H1 (cell line): ENCODE measurements around the gene CDK5RAP2. TPM values are rescaled to one million over a fixed set of nuclear protein-coding genes. Genes with fewer than 3 reads are reported as not detected.

ENCODE experiments used
- CTCF ChIA-PET: fragments of 300-600 bp; sonication (Branson Sonifier 250); formaldehyde crosslinking; loops from one replicate; lab custom pipeline; 2021; ENCODE audit not compliant: partially characterized antibody; lab: Charles Lee
- POLR2A ChIA-PET: fragments of 300-600 bp; sonication (Branson Sonifier 250); formaldehyde crosslinking; loops from one replicate; lab custom pipeline; 2021; ENCODE audit warnings: inconsistent platforms; ENCODE audit not compliant: partially characterized antibody; lab: Charles Lee
- DNase-seq, 2 experiments: peaks; one replicate each; pipeline versions ENCODE4 v3.0.0 to v3.0.0-alpha.2; 2010 to 2022; ENCODE audit warnings: low spot score in 2 of 2, low read depth in 1 of 2, mixed read lengths in 1 of 2
- FAIRE-seq: peaks from 2 replicates; lab custom pipeline; 2011; peaks lifted over from hg19 to GRCh38; lab: Jason Lieb, UNC
- H2AFZ ChIP-seq: 2 replicates; pipeline ENCODE4 v1.8.1; 2012; ENCODE audit warnings: low read length, inconsistent platforms
- H2AK5ac ChIP-seq: 2 replicates; pipeline ENCODE4 v1.6.1; 2013; ENCODE audit warnings: low read depth, low read length
- H2BK120ac ChIP-seq: replicated peaks from 2 replicates; pipeline ENCODE3; 2013; ENCODE audit warnings: low read depth, low read length, inconsistent platforms
- H2BK12ac ChIP-seq: 2 replicates; pipeline ENCODE4 v1.6.1; 2013; ENCODE audit warnings: low read depth, low read length
- H2BK15ac ChIP-seq: 2 replicates; pipeline ENCODE4 v1.6.1; 2013; ENCODE audit warnings: low read length
- H2BK20ac ChIP-seq: 2 replicates; pipeline ENCODE4 v1.6.1; 2013; ENCODE audit warnings: low read length
- H2BK5ac ChIP-seq: 2 replicates; pipeline ENCODE4 v1.6.1; 2013; ENCODE audit warnings: low read depth, low read length
- H3K14ac ChIP-seq: 2 replicates; pipeline ENCODE4 v1.6.1; 2013; ENCODE audit warnings: inconsistent platforms; ENCODE audit not compliant: insufficient read length
- H3K18ac ChIP-seq: 2 replicates; pipeline ENCODE4 v1.6.1; 2013; ENCODE audit warnings: low read length; ENCODE audit errors: extremely low read depth
- H3K23ac ChIP-seq: 2 replicates; pipeline ENCODE4 v1.6.1; 2013; ENCODE audit warnings: inconsistent platforms; ENCODE audit not compliant: insufficient read length
- H3K23me2 ChIP-seq: 2 replicates; pipeline ENCODE4 v1.6.1; 2013; ENCODE audit warnings: low read depth, low read length
- H3K27ac ChIP-seq: 2 replicates; pipeline ENCODE4 v1.6.1; 2011; ENCODE audit warnings: low read depth, low read length, inconsistent platforms
- H3K27me3 ChIP-seq, 4 experiments: replicated peaks in 1 of 4; 1 replicate in 1 of 4; 2 replicates in 3 of 4; pipeline versions ENCODE4 v1.6.1 to v1.8.1; 2011 to 2013; ENCODE audit warnings: low read length in 3 of 4, mild to moderate bottlenecking in 3 of 4, inconsistent platforms in 2 of 4, mixed read lengths in 2 of 4, moderate library complexity in 1 of 4; ENCODE audit not compliant: control insufficient read depth in 3 of 4, insufficient read depth in 3 of 4; ENCODE audit errors: extremely low read depth in 1 of 4
- H3K36me3 ChIP-seq, 4 experiments: 2 replicates each; pipeline versions ENCODE4 v1.6.1 to v1.8.1; 2011 to 2013; ENCODE audit warnings: mild to moderate bottlenecking in 4 of 4, low read length in 3 of 4, moderate library complexity in 2 of 4, control low read depth in 1 of 4, inconsistent platforms in 1 of 4; ENCODE audit not compliant: insufficient read depth in 4 of 4, control insufficient read depth in 2 of 4
- H3K4ac ChIP-seq: replicated peaks from 2 replicates; pipeline ENCODE3; 2013; ENCODE audit warnings: low read length, low read depth, mixed read lengths, inconsistent platforms; ENCODE audit not compliant: insufficient read length
- H3K4me1 ChIP-seq, 4 experiments: replicated peaks in 1 of 4; 1 replicate in 1 of 4; 2 replicates in 3 of 4; pipeline versions ENCODE4 v1.6.1 to v1.8.1; 2011 to 2013; ENCODE audit warnings: low read length in 3 of 4, inconsistent platforms in 2 of 4, mixed read lengths in 1 of 4; ENCODE audit not compliant: insufficient read depth in 4 of 4, control insufficient read depth in 3 of 4
- H3K4me2 ChIP-seq, 2 experiments: 2 replicates each; pipeline versions ENCODE4 v1.6.1 to v1.8.1; 2011 to 2013; ENCODE audit warnings: low read depth in 2 of 2, low read length in 2 of 2, control low read depth in 1 of 2, inconsistent platforms in 1 of 2, mild to moderate bottlenecking in 1 of 2; ENCODE audit not compliant: insufficient read depth in 1 of 2
- H3K4me3 ChIP-seq, 4 experiments: fragments of 200-600, 300-600 bp in 1 of 4; sonication (generic), shearing (Covaris generic), sonication (Bioruptor Twin) in 1 of 4; 2 replicates each; pipeline versions ENCODE4 v1.5.1 to v1.8.1; 2011 to 2016; ENCODE audit warnings: low read length in 4 of 4, low read depth in 3 of 4, control low read depth in 2 of 4, inconsistent platforms in 2 of 4, mild to moderate bottlenecking in 2 of 4, mixed read lengths in 1 of 4, moderate library complexity in 1 of 4; ENCODE audit not compliant: insufficient read depth in 2 of 4; ENCODE audit errors: extremely low read depth in 1 of 4
- H3K56ac ChIP-seq: replicated peaks from 2 replicates; pipeline ENCODE3; 2013; ENCODE audit warnings: low read depth, mild to moderate bottlenecking, mixed read lengths, low read length, inconsistent platforms; ENCODE audit not compliant: insufficient read length
- H3K79me1 ChIP-seq: 2 replicates; pipeline ENCODE4 v1.6.1; 2013; ENCODE audit warnings: low read depth, low read length, control low read depth
- H3K79me2 ChIP-seq, 2 experiments: 2 replicates each; pipeline versions ENCODE4 v1.6.1 to v1.8.1; 2012 to 2013; ENCODE audit warnings: low read length in 2 of 2, mild to moderate bottlenecking in 2 of 2, inconsistent platforms in 1 of 2; ENCODE audit not compliant: insufficient read depth in 2 of 2, control insufficient read depth in 1 of 2
- H3K9ac ChIP-seq, 4 experiments: replicated peaks in 1 of 4; 1 replicate in 1 of 4; 2 replicates in 3 of 4; pipeline versions ENCODE4 v1.6.1 to v1.8.1; 2011 to 2013; ENCODE audit warnings: low read depth in 3 of 4, low read length in 3 of 4, control low read depth in 2 of 4, mild to moderate bottlenecking in 2 of 4, moderate library complexity in 2 of 4, inconsistent platforms in 1 of 4; ENCODE audit errors: extremely low read depth in 1 of 4
- H3K9me3 ChIP-seq, 2 experiments: 2 replicates each; pipeline versions ENCODE4 v1.6.1 to v1.8.1; 2012 to 2013; ENCODE audit warnings: mild to moderate bottlenecking in 2 of 2, moderate library complexity in 2 of 2, control low read depth in 1 of 2, inconsistent platforms in 1 of 2, low read depth in 1 of 2, low read length in 1 of 2, mixed read lengths in 1 of 2; ENCODE audit not compliant: insufficient read depth in 2 of 2
- H4K20me1 ChIP-seq, 2 experiments: replicated peaks in 1 of 2; 2 replicates each; pipeline versions ENCODE3 to v1.8.1; 2011 to 2013; ENCODE audit warnings: inconsistent platforms in 2 of 2, low read length in 2 of 2, mild to moderate bottlenecking in 1 of 2; ENCODE audit not compliant: insufficient read depth in 2 of 2, control insufficient read depth in 1 of 2
- H4K5ac ChIP-seq: 2 replicates; pipeline ENCODE4 v1.6.1; 2013; ENCODE audit warnings: low read length, low read depth, mixed read lengths, inconsistent platforms; ENCODE audit not compliant: insufficient read length
- H4K8ac ChIP-seq: 2 replicates; pipeline ENCODE4 v1.8.0; 2013; ENCODE audit warnings: mild to moderate bottlenecking, moderate library complexity, low read length, inconsistent platforms; ENCODE audit not compliant: insufficient read depth; ENCODE audit errors: extremely low read depth
- H4K91ac ChIP-seq: replicated peaks from 2 replicates; pipeline ENCODE3; 2013; ENCODE audit warnings: low read length, mixed read lengths, inconsistent platforms; ENCODE audit not compliant: insufficient read length
- YY1 ChIP-seq: IDR thresholded peaks from 2 replicates; pipeline ENCODE4 v1.6.1; 2011; ENCODE audit warnings: low read depth, mild to moderate bottlenecking, low read length
- WGBS, 2 experiments: shearing (Covaris generic) in 1 of 2; methylation state at CpG; one replicate each; pipeline versions ENCODE4 v1.1.6 to v1.1.7; 2013 to 2015; ENCODE audit warnings: low lambda C conversion rate in 2 of 2, mixed read lengths in 2 of 2, inconsistent platforms in 1 of 2, low coverage in 1 of 2, missing lambda C conversion rate in 1 of 2; ENCODE audit not compliant: insufficient replicate concordance in 2 of 2, insufficient coverage in 1 of 2, insufficient read length in 1 of 2; ENCODE audit errors: extremely low coverage in 1 of 2, missing lambda C conversion rate in 1 of 2; 5-methylcytosine and 5-hydroxymethylcytosine counted together
- polyA plus RNA-seq, 7 experiments: library from polyadenylated mRNA; depleted of rRNA in 3 of 7; stranded (reverse) in 5 of 7; unstranded in 2 of 7; fragments of >200 nt in 5 of 7; fragments of 200-250 nt in 2 of 7; gene quantifications; 1 replicate in 5 of 7; 2 replicates in 1 of 7; 4 replicates in 1 of 7; pipeline versions ENCODE4 v1.2.1 to v1.2.3, GENCODE V29; 2011 to 2013; ENCODE audit warnings: missing spikeins in 2 of 7, mixed read lengths in 2 of 7
- total RNA-seq: library from RNA; stranded (reverse); fragmentation: NEBNext Ultra II Directional; extraction: Animal tissue kit (Norgen Biotek cat#: 25700); gene quantifications from 2 replicates; pipeline ENCODE4 v1.2.1, GENCODE V29; 2021

Gene CDK5RAP2
- total and polyA plus RNA-seq, 2 of the 8 experiments (the other 6 are each of a cell fraction or from before 2014, with no cell fraction given), result 19.8 to 49.4 TPM

DNA sequence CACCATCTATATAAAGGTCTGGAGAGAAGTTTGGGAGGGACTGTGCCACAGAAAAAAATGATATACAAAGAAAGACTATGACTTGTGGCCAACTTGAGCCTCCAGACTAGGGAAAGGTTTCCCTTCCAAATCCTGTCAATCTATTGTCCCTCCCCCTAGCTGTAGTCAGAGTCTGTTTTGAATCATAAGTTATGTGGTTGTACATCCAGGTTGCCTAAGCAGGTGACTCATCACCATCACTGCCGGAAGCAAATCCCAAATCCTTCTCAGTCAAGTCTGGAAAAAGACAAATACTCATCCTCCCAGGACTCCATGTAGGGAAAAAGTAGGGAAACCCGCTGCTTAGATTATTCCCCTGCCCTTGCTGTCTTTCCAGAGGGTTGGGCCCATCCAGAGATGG lies 235.7 kb downstream of the CDK5RAP2 start:
- H2BK20ac ChIP-seq, result no peak overlapping the region
- no peak overlapping the region for H2BK15ac ChIP-seq
- H3K18ac ChIP-seq, result no peak overlapping the region
- H3K36me3 ChIP-seq, result no peaks in the 10 kb centered on the region
- TF ChIP-seq YY1, result no peak
- peaks cover 3 to 10% (median 5%) of the 10 kb centered on the region in 4 experiments; a peak in 6 of 7 replicates for H3K4me1 ChIP-seq
- H3K56ac ChIP-seq, result no peak overlapping the region
- no peak overlapping the region for H3K23ac ChIP-seq
- H2AK5ac ChIP-seq, result no peak overlapping the region
- H3K79me2 ChIP-seq, result no peaks in the 10 kb centered on the region
- no peak overlapping the region for H3K4me2 ChIP-seq
- H3K23me2 ChIP-seq, result no peaks in the 10 kb centered on the region
- H3K9me3 ChIP-seq, result no peaks in the 10 kb centered on the region
- no peak overlapping the region for H3K9ac ChIP-seq
- DNase-seq (no peak), FAIRE-seq (no peak)
- H3K4me3 ChIP-seq, result no peak overlapping the region
- no peak overlapping the region for H2BK5ac ChIP-seq
- no peaks in the 10 kb centered on the region for H3K27me3 ChIP-seq
- H2BK120ac ChIP-seq, result no peak overlapping the region
- ChIA-PET CTCF (interaction anchor here (0.9 kb wide), 1 partner anchor 19 kb away, joined by 3 read pairs; no protein-coding TSS in a partner anchor), POLR2A (interaction anchor here (0.7 kb wide), 1 partner anchor 782 kb away, joined by 3 read pairs; no protein-coding TSS in a partner anchor)
- H3K27ac ChIP-seq, result no peak overlapping the region
- H3K14ac ChIP-seq, result no peak overlapping the region
- no peaks in the 10 kb centered on the region for H3K79me1 ChIP-seq
- H3K4ac ChIP-seq, result no peak overlapping the region
- WGBS, 2 experiments, result 89% methylated on average over 2 of the region's 2 CpGs; no CpG with 5 or more reads in 1 of the 2 experiments
- no peak overlapping the region for H4K5ac ChIP-seq
- no peak overlapping the region for H2AFZ ChIP-seq
- H4K8ac ChIP-seq, result no peak overlapping the region
- no peak overlapping the region for H4K91ac ChIP-seq
- H2BK12ac ChIP-seq, result no peak overlapping the region
- H4K20me1 ChIP-seq, result no peaks in the 10 kb centered on the region
